Activated CD4-positive, alpha-beta T cell treated with anti-CD3 and anti-CD28 coated beads for 36 hours (primary cell): ENCODE results near the gene SLC26A11. TPM values are rescaled to one million over a fixed set of nuclear protein-coding genes. Genes with fewer than 3 reads are reported as not detected.

Experiments used
- ATAC-seq: fragments of 200-7000 bp; cut with Tn5 transposase; one replicate; pipeline ENCODE4 v1.10.0; 2021; ENCODE audit warnings: mild to moderate bottlenecking, moderate library complexity
- CTCF ChIA-PET: fragments of 350-600 bp; sonication (Branson Sonifier 250); formaldehyde crosslinking; loops from one replicate; lab custom pipeline; 2021; ENCODE audit warnings: antibody characterized with exemption; lab: Charles Lee
- POLR2A ChIA-PET: fragments of 350-600 bp; sonication (Branson Sonifier 250); formaldehyde crosslinking; loops from one replicate; lab custom pipeline; 2021; ENCODE audit warnings: antibody characterized with exemption, inconsistent platforms; lab: Charles Lee
- DNase-seq: peaks from one replicate; pipeline ENCODE4 v3.0.0-alpha.2; 2020
- H3K27ac Mint-ChIP-seq: one replicate; pipeline ENCODE4 v1.8.0; 2021; ENCODE audit warnings: mixed read lengths
- H3K27me3 Mint-ChIP-seq: one replicate; pipeline ENCODE4 v1.8.0; 2021; ENCODE audit warnings: mixed read lengths
- H3K36me3 Mint-ChIP-seq: one replicate; pipeline ENCODE4 v1.8.0; 2021; ENCODE audit warnings: low read depth, mixed read lengths
- H3K4me1 Mint-ChIP-seq: one replicate; pipeline ENCODE4 v1.8.0; 2021; ENCODE audit warnings: mixed read lengths
- H3K4me3 Mint-ChIP-seq: one replicate; pipeline ENCODE4 v1.8.0; 2021; ENCODE audit warnings: mild to moderate bottlenecking, moderate library complexity, mixed read lengths
- H3K9me3 Mint-ChIP-seq: one replicate; pipeline ENCODE4 v1.8.0; 2021; ENCODE audit warnings: low read depth, mixed read lengths
- intact Hi-C, 2 experiments: fragments of 100-400 bp; cut with DNase I in 1 of 2; cut with micrococcal nuclease in 1 of 2; formaldehyde crosslinking; loops; one replicate each; pipeline versions ENCODE4 v1.14.2 to v1.15.1; 2022 to 2024; cut with DNase I, micrococcal nuclease
- total RNA-seq, 2 experiments: library from RNA; stranded (reverse); gene quantifications; one replicate each; pipeline ENCODE4 v1.2.3, GENCODE V29; 2021

The SLC26A11 gene
- total RNA-seq, 2 experiments from 2014 or later, result 4.7 to 4.9 TPM

DNA sequence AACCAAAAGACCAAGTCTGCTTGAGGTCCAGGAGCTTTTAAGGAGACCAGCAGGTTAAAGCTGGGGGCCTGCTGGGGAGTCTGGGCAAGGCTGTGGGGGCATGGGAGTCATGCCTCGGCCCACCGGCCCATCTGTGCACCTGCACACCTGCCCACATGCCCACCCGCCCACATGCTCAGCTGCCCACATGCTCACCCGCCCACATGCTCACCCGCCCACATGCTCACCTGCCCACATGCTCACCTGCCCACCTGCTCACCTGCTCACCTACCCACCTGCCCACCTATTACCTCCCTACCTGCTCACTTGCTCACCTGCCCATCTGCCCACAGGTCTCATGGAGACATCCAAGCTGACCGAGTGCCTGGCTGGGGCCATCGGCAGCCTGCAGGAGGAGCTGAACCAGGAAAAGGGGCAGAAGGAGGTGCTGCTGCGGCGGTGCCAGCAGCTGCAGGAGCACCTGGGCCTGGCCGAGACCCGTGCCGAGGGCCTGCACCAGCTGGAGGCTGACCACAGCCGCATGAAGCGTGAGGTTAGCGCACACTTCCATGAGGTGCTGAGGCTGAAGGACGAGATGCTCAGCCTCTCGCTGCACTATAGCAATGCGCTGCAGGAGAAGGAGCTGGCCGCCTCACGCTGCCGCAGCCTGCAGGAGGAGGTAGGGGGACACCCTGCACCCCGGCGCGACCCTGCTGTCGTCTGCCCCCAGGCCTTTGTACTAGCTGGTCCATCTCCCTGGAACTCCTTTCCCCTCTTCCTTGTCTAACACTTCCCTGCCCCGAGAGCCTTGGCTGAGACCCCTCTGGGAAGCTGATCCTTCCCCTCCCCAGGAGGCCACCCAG, 36.4 kb upstream of the SLC26A11 start:
- DNase-seq, result no peak
- H3K9me3 Mint-ChIP-seq, result no peaks in the 10 kb centered on the region

DNA sequence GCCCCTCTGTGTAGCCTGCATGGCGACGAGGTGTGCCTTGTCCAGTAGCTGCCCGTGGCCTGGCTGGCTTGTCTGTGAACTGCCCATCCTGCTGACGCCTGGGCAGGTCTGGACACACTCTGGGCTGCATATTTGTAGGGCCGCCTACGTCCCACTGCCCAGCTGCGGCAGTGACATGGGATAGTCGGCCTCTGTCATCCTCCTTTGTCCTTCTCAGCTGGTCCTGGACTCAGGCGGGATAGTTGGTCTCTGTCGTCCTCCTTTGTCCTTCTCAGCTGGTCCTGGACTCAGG, 35.9 kb upstream of the SLC26A11 start:
- DNase-seq (no peak), ATAC-seq (no peak)
- Mint-ChIP-seq H3K27me3 (peaks cover 2% of the 10 kb centered on the region), H3K9me3 (no peaks in the 10 kb centered on the region), H3K36me3 (no peaks in the 10 kb centered on the region), H3K4me1 (no peaks in the 10 kb centered on the region), H3K4me3 (no peak overlapping the region), H3K27ac (no peak overlapping the region)
- CTCF ChIA-PET, result interaction anchor here (1.0 kb wide), 1 partner anchor 12 kb away, joined by 3 read pairs; no protein-coding TSS in a partner anchor
- intact Hi-C loops, result no loop called here
- POLR2A ChIA-PET, result no interaction called here

More for the DNA sequence above, 36.4 kb upstream of the SLC26A11 start:
- CTCF ChIA-PET, result interaction anchor here (1.0 kb wide), 1 partner anchor 13 kb away, joined by 3 read pairs; no protein-coding TSS in a partner anchor
- Mint-ChIP-seq H3K27ac (no peak overlapping the region), H3K36me3 (no peaks in the 10 kb centered on the region), H3K27me3 (peaks cover 2% of the 10 kb centered on the region), H3K4me3 (no peak overlapping the region), H3K4me1 (no peaks in the 10 kb centered on the region)
- ATAC-seq, result no peak
- intact Hi-C loops, result no loop called here
- POLR2A ChIA-PET, result no interaction called here

- POLR2A ChIA-PET, result interaction anchor here (0.6 to 0.7 kb wide), 2 partner anchors 85 to 116 kb away, joined by 3 to 5 read pairs; partner anchors contain the start of gene GAA
- CTCF ChIA-PET, result no interaction called here
- no peaks in the 10 kb centered on the region for H3K9me3 Mint-ChIP-seq
- ATAC-seq, result no peak
- H3K27ac Mint-ChIP-seq, result no peak overlapping the region
- intact Hi-C loops, result no loop called here
- H3K4me3 Mint-ChIP-seq, result no peak overlapping the region
- no peak for DNase-seq
- no peaks in the 10 kb centered on the region for H3K36me3 Mint-ChIP-seq
- H3K27me3 Mint-ChIP-seq, result peaks cover 2% of the 10 kb centered on the region
- H3K4me1 Mint-ChIP-seq, result no peaks in the 10 kb centered on the region
These were observed 34.3 kb upstream of the SLC26A11 start for GRCh38 chr17:80185968-80186367.

GRCh38 chr17:80187090-80187489, 33.1 kb upstream of the SLC26A11 start:
- peaks cover 5% of the 10 kb centered on the region for H3K27me3 Mint-ChIP-seq
- no peak for ATAC-seq
- no peaks in the 10 kb centered on the region for H3K36me3 Mint-ChIP-seq

DNA sequence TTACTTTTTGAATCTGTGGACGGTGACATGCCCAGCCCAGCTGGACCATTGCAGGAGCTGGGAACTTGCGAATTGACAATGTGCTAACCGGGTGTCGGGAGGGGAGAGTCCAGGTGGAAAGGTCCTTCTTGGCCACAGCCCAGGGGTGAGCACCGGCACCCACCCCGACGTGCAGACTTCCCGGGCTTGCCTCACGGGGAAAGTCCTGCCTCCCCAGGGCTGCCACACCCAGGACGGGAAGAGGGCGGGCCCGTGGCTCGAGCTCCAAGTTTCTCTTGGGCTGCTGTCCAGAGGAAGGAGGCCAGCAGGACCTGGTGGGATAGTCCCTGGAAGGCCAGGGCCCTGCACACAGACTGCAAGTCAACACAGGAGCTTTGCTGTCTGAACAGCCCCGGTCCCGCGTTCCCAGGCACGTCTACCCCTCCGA, 32.7 kb upstream of the SLC26A11 start:
- DNase-seq, result no peak
- no peak overlapping the region for H3K27ac Mint-ChIP-seq
- H3K27me3 Mint-ChIP-seq, result peaks cover 5% of the 10 kb centered on the region
- H3K4me3 Mint-ChIP-seq, result no peak overlapping the region
- no peak for ATAC-seq
- H3K4me1 Mint-ChIP-seq, result no peaks in the 10 kb centered on the region
- intact Hi-C loops, result no loop called here
- ChIA-PET CTCF (interaction anchor here (0.7 to 2.2 kb wide), 3 partner anchors 10 to 1069 kb away, joined by 3 to 9 read pairs (median 4); no protein-coding TSS in a partner anchor), POLR2A (no interaction called here)
- H3K9me3 Mint-ChIP-seq, result no peaks in the 10 kb centered on the region
- no peaks in the 10 kb centered on the region for H3K36me3 Mint-ChIP-seq

More at GRCh38 chr17:80187090-80187489, 33.1 kb upstream of the SLC26A11 start:
- H3K27ac Mint-ChIP-seq, result no peak overlapping the region
- POLR2A ChIA-PET, result no interaction called here
- DNase-seq, result no peak
- no peaks in the 10 kb centered on the region for H3K9me3 Mint-ChIP-seq
- no peak overlapping the region for H3K4me3 Mint-ChIP-seq
- intact Hi-C loops, result no loop called here
- no peaks in the 10 kb centered on the region for H3K4me1 Mint-ChIP-seq
- CTCF ChIA-PET, result interaction anchor here (2.2 kb wide), 1 partner anchor 10 kb away, joined by 9 read pairs; no protein-coding TSS in a partner anchor

- ATAC-seq (no peak), DNase-seq (no peak)
- Mint-ChIP-seq H3K36me3 (no peaks in the 10 kb centered on the region), H3K4me3 (no peak overlapping the region), H3K4me1 (no peaks in the 10 kb centered on the region), H3K27ac (no peak overlapping the region), H3K27me3 (peaks cover 5% of the 10 kb centered on the region), H3K9me3 (no peaks in the 10 kb centered on the region)
- POLR2A ChIA-PET, result interaction anchor here (0.5 kb wide), 1 partner anchor 198 kb away, joined by 5 read pairs; no protein-coding TSS in a partner anchor
- CTCF ChIA-PET, result interaction anchor here (0.6 to 1.0 kb wide), 2 partner anchors 38 to 122 kb away, joined by 3 read pairs; no protein-coding TSS in a partner anchor
- intact Hi-C loops, result loop anchor here in 1 of 2 experiments (10.0 kb wide), 1 partner anchor 195 kb away; no protein-coding TSS in a partner anchor
These were observed 30.6 kb upstream of the SLC26A11 start for GRCh38 chr17:80189611-80190010.

DNA sequence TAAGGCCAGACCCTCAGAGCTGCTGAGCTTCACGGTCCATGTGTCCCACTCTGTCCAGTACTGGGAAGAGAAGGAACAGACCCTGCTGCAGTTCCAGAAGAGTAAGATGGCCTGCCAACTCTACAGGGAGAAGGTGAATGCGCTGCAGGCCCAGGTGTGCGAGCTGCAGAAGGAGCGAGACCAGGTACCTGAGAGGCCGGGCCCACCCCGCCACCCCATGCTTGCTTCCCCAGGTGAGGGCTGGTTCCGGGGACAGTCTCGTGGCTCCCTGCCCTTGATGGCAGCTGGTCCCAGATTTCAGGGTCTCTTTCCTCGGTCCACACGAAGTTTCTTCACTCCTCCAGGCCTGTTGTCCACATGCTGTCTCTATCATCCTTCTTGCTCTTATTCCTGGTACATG, 29.5 kb upstream of the SLC26A11 start:
- Mint-ChIP-seq H3K4me3 (no peak overlapping the region), H3K4me1 (no peaks in the 10 kb centered on the region), H3K27me3 (peaks cover 5% of the 10 kb centered on the region), H3K27ac (no peak overlapping the region), H3K36me3 (no peaks in the 10 kb centered on the region), H3K9me3 (no peaks in the 10 kb centered on the region)
- POLR2A ChIA-PET, result no interaction called here
- intact Hi-C loops, result loop anchor here in 1 of 2 experiments (10.0 kb wide), 1 partner anchor 194 kb away; no protein-coding TSS in a partner anchor
- DNase-seq, result no peak
- no peak for ATAC-seq
- CTCF ChIA-PET, result interaction anchor here (1.4 kb wide), 1 partner anchor 109 kb away, joined by 4 read pairs; no protein-coding TSS in a partner anchor

DNA sequence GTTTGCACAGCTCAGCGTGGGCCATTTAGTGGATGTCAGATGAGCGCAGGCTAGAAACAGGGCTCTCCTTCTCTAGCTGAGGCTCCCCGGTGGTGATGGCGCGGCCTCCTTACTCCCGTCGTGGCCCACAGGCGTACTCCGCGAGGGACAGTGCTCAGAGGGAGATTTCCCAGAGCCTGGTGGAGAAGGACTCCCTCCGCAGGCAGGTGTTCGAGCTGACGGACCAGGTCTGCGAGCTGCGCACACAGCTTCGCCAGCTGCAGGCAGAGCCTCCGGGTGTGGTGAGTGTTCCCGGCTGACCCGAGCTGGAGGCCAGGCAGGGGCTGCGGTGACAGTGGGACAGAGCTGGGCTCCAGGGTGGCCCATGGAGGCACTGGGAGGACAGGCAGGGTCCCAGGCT, 29.0 kb upstream of the SLC26A11 start:
- no peaks in the 10 kb centered on the region for H3K9me3 Mint-ChIP-seq
- no peaks in the 10 kb centered on the region for H3K36me3 Mint-ChIP-seq
- no peaks in the 10 kb centered on the region for H3K4me1 Mint-ChIP-seq
- DNase-seq (no peak), ATAC-seq (no peak)
- no peak overlapping the region for H3K27ac Mint-ChIP-seq
- intact Hi-C loops, result loop anchor here in 1 of 2 experiments (10.0 kb wide), 1 partner anchor 194 kb away; no protein-coding TSS in a partner anchor
- peaks cover 5% of the 10 kb centered on the region for H3K27me3 Mint-ChIP-seq
- ChIA-PET CTCF (interaction anchor here (1.4 kb wide), 2 partner anchors 62 to 110 kb away, joined by 3 to 4 read pairs; no protein-coding TSS in a partner anchor), POLR2A (interaction anchor here (0.6 kb wide), 1 partner anchor 27 kb away, joined by 3 read pairs; no protein-coding TSS in a partner anchor)
- no peak overlapping the region for H3K4me3 Mint-ChIP-seq

DNA sequence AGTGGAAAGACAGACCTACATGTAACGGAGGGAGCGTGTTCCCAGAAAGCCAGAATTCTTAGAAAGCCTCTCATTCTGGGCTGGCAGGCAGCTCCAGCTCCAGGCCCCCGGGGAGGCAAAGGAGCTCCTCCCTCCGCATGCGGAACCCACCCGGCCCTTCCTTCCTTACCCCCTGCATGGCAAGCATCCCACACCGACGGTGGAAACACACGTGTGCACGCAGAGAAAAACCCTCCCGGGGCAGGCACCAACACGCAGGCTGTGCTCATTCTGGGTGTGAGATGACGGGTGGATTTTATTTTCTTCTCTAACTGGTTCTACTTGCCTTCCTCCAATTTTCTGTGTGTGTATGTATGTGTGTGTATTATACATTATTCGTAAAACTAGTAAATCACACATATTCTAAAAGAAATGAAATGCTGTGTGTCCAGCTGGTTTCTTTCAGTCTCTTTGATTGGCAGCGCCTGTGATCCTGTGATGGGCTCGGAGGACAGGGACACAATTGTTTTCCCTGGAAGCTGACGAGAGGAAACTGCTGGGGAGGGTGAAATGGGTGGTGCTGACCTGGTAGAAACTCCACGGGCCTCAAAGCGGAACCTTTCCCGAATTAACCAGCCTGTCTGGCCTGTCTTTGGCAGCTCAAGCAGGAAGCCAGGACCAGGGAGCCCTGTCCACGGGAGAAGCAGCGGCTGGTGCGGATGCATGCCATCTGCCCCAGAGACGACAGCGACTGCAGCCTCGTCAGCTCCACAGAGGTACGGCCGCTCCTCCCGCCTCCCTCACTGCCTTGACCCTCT, 28.2 kb upstream of the SLC26A11 start:
- no peak for ATAC-seq
- H3K27me3 Mint-ChIP-seq, result peaks cover 4% of the 10 kb centered on the region
- no peaks in the 10 kb centered on the region for H3K9me3 Mint-ChIP-seq
- H3K36me3 Mint-ChIP-seq, result no peaks in the 10 kb centered on the region
- no peak for DNase-seq
- H3K4me1 Mint-ChIP-seq, result no peaks in the 10 kb centered on the region
- ChIA-PET CTCF (interaction anchor here (0.6 to 1.4 kb wide), 4 partner anchors 16 to 111 kb away, joined by 3 to 4 read pairs (median 3); no protein-coding TSS in a partner anchor), POLR2A (interaction anchor here (0.6 kb wide), 1 partner anchor 28 kb away, joined by 3 read pairs; no protein-coding TSS in a partner anchor)
- H3K4me3 Mint-ChIP-seq, result no peak overlapping the region
- no peak overlapping the region for H3K27ac Mint-ChIP-seq
- intact Hi-C loops, result loop anchor here in 1 of 2 experiments (10.0 kb wide), 1 partner anchor 193 kb away; no protein-coding TSS in a partner anchor

DNA sequence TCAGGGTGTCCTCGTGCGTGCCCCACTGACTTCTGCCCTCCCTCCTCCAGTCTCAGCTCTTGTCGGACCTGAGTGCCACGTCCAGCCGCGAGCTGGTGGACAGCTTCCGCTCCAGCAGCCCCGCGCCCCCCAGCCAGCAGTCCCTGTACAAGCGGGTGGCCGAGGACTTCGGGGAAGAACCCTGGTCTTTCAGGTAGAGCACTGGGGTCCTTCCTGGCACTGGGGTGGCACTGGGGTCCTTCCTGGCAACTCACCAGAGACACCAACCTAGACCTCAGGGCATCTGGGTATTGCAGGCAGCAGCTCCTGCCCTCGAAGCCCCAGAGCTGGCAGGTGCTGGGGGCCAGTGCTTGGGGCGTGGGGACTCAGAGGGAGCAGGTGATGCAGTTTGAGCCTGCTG, 25.1 kb upstream of the SLC26A11 start:
- ChIA-PET CTCF (interaction anchor here (0.7 to 1.1 kb wide), 2 partner anchors 59 to 168 kb away, joined by 3 to 4 read pairs; no protein-coding TSS in a partner anchor), POLR2A (no interaction called here)
- no peaks in the 10 kb centered on the region for H3K9me3 Mint-ChIP-seq
- no peaks in the 10 kb centered on the region for H3K4me1 Mint-ChIP-seq
- H3K27ac Mint-ChIP-seq, result no peak overlapping the region
- DNase-seq (no peak), ATAC-seq (no peak)
- peaks cover 3% of the 10 kb centered on the region for H3K27me3 Mint-ChIP-seq
- no peak overlapping the region for H3K4me3 Mint-ChIP-seq
- intact Hi-C loops, result loop anchor here (5.0 to 10.0 kb wide), 2 partner anchors 167 to 190 kb away; no protein-coding TSS in a partner anchor
- H3K36me3 Mint-ChIP-seq, result no peaks in the 10 kb centered on the region
